HCT116 (cell line): ENCODE results near the gene SLAMF1. TPM values are rescaled to one million over a fixed set of nuclear protein-coding genes. Genes with fewer than 3 reads are reported as not detected.

Experiments used
- ATAC-seq: fragments of 200-7000 bp; cut with Tn5 transposase; 2 replicates; pipeline ENCODE4 v1.9.1; 2020; ENCODE audit warnings: mild to moderate bottlenecking, moderate library complexity
- BruUV-seq: library from RNA; stranded (reverse); fragments of 400-500 nt; replicated peaks from 2 replicates; lab custom pipeline; 2021; lab: Mats Ljungman, UMichigan
- CTCF ChIA-PET: fragments of 300-600 bp; sonication (Branson Sonifier 250); formaldehyde crosslinking; loops from one replicate; lab custom pipeline; 2021; ENCODE audit warnings: antibody characterized with exemption; lab: Charles Lee
- POLR2A ChIA-PET: fragments of 300-600, 350-600 bp; sonication (Branson Sonifier 250); formaldehyde crosslinking; loops from one replicate; lab custom pipeline; 2021; ENCODE audit warnings: antibody characterized with exemption; lab: Charles Lee
- RAD21 ChIA-PET, 2 experiments: fragments of 300-600 bp; sonication (Branson Sonifier 250); formaldehyde crosslinking; loops; one replicate each; lab custom pipeline; 2023; ENCODE audit warnings: low total read pairs in 2 of 2; ENCODE audit not compliant: uncharacterized antibody in 2 of 2, unreplicated experiment in 2 of 2, low non-redundant PET in 1 of 2; lab: Charles Lee
- DNase-seq: peaks from one replicate; pipeline ENCODE4 v3.0.0-alpha.2; 2010; ENCODE audit warnings: low read depth, low spot score
- H2AFZ ChIP-seq: fragments of 200-600 bp; shearing (Covaris generic), sonication (generic); 2 replicates; pipeline ENCODE4 v1.6.1; 2017; ENCODE audit warnings: low read depth, mixed run types, mixed read lengths, antibody characterized with exemption, low read length; ENCODE audit not compliant: poor library complexity, severe bottlenecking
- H3K27ac ChIP-seq: 2 replicates; pipeline ENCODE4 v1.5.1; 2012; ENCODE audit warnings: low read depth, low read length
- H3K27me3 ChIP-seq: fragments of 200-600 bp; sonication (generic); 2 replicates; pipeline ENCODE4 v1.6.1; 2016; ENCODE audit warnings: mixed run types, low read length, mixed read lengths; ENCODE audit not compliant: insufficient read depth
- H3K36me3 ChIP-seq, 2 experiments: fragments of 200-500 bp in 1 of 2; fragments of 200-600 bp in 1 of 2; sonication (Bioruptor generic) in 1 of 2; sonication (generic) in 1 of 2; 2 replicates each; pipeline versions ENCODE4 v1.5.1 to v1.6.1; 2014 to 2016; ENCODE audit warnings: low read length in 2 of 2, inconsistent platforms in 1 of 2, mixed read lengths in 1 of 2, mixed run types in 1 of 2; ENCODE audit not compliant: insufficient read depth in 2 of 2, control insufficient read depth in 1 of 2
- H3K4me1 ChIP-seq, 2 experiments: fragments of 200-600 bp in 1 of 2; sonication (generic) in 1 of 2; 2 replicates each; pipeline versions ENCODE4 v1.5.1 to v1.6.1; 2012 to 2017; ENCODE audit warnings: low read length in 2 of 2, inconsistent platforms in 1 of 2, mild to moderate bottlenecking in 1 of 2, mixed read lengths in 1 of 2, mixed run types in 1 of 2, moderate library complexity in 1 of 2; ENCODE audit not compliant: insufficient read depth in 2 of 2, control insufficient read depth in 1 of 2
- H3K4me2 ChIP-seq: fragments of 200-600 bp; sonication (generic); 2 replicates; pipeline ENCODE4 v1.6.1; 2017; ENCODE audit warnings: mixed run types, low read length, mixed read lengths
- H3K4me3 ChIP-seq, 2 experiments: fragments of 200-600 bp in 1 of 2; sonication (generic) in 1 of 2; replicated peaks in 1 of 2; 2 replicates each; pipeline ENCODE4 v1.5.1; 2011 to 2016; ENCODE audit warnings: low read length in 2 of 2, control low read depth in 1 of 2, low read depth in 1 of 2, mild to moderate bottlenecking in 1 of 2, mixed read lengths in 1 of 2, mixed run types in 1 of 2
- H3K79me2 ChIP-seq: fragments of 200-600 bp; sonication (generic); 2 replicates; pipeline ENCODE4 v1.6.1; 2017; ENCODE audit warnings: mild to moderate bottlenecking, mixed run types, low read length, moderate library complexity, mixed read lengths; ENCODE audit not compliant: insufficient read depth
- H3K9ac ChIP-seq: fragments of 200-600 bp; sonication (generic); 2 replicates; pipeline ENCODE4 v1.6.1; 2016; ENCODE audit warnings: low read length, mixed read lengths
- H3K9me2 ChIP-seq: fragments of 200-600 bp; sonication (generic), shearing (Covaris generic); 2 replicates; pipeline ENCODE4 v1.6.1; 2017; ENCODE audit warnings: mixed run types, mild to moderate bottlenecking, moderate library complexity; ENCODE audit not compliant: insufficient read depth
- H3K9me3 ChIP-seq, 2 experiments: fragments of 200-500 bp in 1 of 2; fragments of 200-600 bp in 1 of 2; sonication (Bioruptor generic) in 1 of 2; sonication (generic) in 1 of 2; 2 replicates each; pipeline ENCODE4 v1.6.1; 2014 to 2017; ENCODE audit warnings: low read length in 2 of 2, mixed read lengths in 2 of 2, inconsistent platforms in 1 of 2, low read depth in 1 of 2, mild to moderate bottlenecking in 1 of 2, mixed run types in 1 of 2, moderate library complexity in 1 of 2; ENCODE audit not compliant: control insufficient read depth in 1 of 2, insufficient read depth in 1 of 2
- H4K20me1 ChIP-seq: fragments of 200-600 bp; sonication (generic), shearing (Covaris generic); 2 replicates; pipeline ENCODE4 v1.6.1; 2017; ENCODE audit warnings: mixed run types, mild to moderate bottlenecking, moderate library complexity; ENCODE audit not compliant: insufficient read depth
- EZH2 ChIP-seq: fragments of 200-600 bp; sonication (generic); IDR thresholded peaks from 2 replicates; pipeline ENCODE4 v1.6.1; 2017; ENCODE audit warnings: antibody characterized with exemption, mixed run types
- JUND ChIP-seq: IDR thresholded peaks from 2 replicates; pipeline ENCODE4 v1.6.1; 2012
- POLR2AphosphoS5 ChIP-seq: IDR thresholded peaks from 2 replicates; pipeline ENCODE4 v1.6.1; 2011; ENCODE audit warnings: mild to moderate bottlenecking, low read depth, low read length, moderate library complexity
- SRF ChIP-seq: IDR thresholded peaks from 2 replicates; pipeline ENCODE4 v1.6.1; 2012; ENCODE audit warnings: low read depth
- YY1 ChIP-seq: IDR thresholded peaks from 2 replicates; pipeline ENCODE4 v1.6.1; 2011; ENCODE audit warnings: low read length, low read depth, moderate library complexity, mild to moderate bottlenecking; ENCODE audit not compliant: insufficient replicate concordance; ENCODE audit errors: extremely low read depth
- intact Hi-C: fragments of 100-400 bp; cut with micrococcal nuclease; formaldehyde crosslinking; loops from 2 replicates; pipeline ENCODE4 v1.10.0; 2022
- total RNA-seq: library from RNA; stranded (reverse); gene quantifications from one replicate; pipeline ENCODE4 v1.2.1, GENCODE V29; 2021; ENCODE audit not compliant: unreplicated experiment
- TF ChIP-seq, protein P1 (sequence below), 3 experiments: fragments of 200-600 bp in 1 of 3; sonication (generic) in 1 of 3; IDR thresholded peaks in 2 of 3; conservative IDR thresholded peaks in 1 of 3; 2 replicates each; pipeline ENCODE4 v1.5.1; 2012 to 2017; ENCODE audit warnings: low read depth in 2 of 3, low read length in 2 of 3, antibody characterized with exemption in 1 of 3, borderline replicate concordance in 1 of 3, control low read depth in 1 of 3, mild to moderate bottlenecking in 1 of 3, mixed read lengths in 1 of 3, mixed run types in 1 of 3, moderate library complexity in 1 of 3; ENCODE audit not compliant: insufficient read depth in 1 of 3
- TF ChIP-seq, protein P2 (sequence below): IDR thresholded peaks from 2 replicates; pipeline ENCODE4 v1.6.1; 2012

SLAMF1 gene
- total RNA-seq, 1 experiment from 2014 or later, result 0.30 TPM

DNA sequence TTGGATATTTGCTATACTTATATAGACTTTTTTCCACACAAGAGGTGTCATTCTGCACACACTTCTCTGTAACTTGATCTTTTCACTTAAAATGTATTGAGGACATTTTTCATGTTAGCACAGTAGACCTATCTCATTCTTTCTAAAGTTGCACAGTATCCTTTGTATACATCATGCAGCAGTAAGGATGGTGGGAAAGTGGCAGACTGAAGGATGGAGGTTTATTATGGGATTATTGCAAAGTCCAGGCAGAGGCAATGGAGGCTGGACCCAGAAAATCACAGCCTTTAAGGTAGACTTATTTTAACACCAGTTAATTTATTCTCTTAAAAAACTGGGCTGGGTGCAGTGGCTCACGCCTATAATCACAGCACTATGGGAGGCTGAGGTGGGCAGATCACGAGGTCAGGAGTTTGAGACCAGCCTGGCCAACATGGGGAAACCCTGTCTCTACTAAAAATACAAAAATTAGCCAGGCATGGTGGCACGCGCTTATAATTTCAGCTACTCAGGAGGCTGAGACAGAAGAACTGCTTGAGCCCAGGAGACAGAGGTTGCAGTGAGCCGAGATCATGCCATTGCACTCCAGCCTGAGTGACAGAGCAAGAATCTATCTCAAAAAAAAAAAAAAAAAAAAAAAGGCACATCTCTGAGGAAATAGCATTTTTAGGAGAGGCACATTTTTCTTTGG lies 25.8 kb downstream of the SLAMF1 start:
- no peak for ATAC-seq
- POLR2A ChIA-PET, result no interaction called here
- Histone ChIP-seq H3K4me3 (no peak overlapping the region), H3K4me2 (no peak overlapping the region), H3K79me2 (no peaks in the 10 kb centered on the region), H3K9me2 (no peaks in the 10 kb centered on the region), H3K27ac (no peak overlapping the region), H3K9me3 (no peaks in the 10 kb centered on the region), H4K20me1 (no peaks in the 10 kb centered on the region), H3K27me3 (no peaks in the 10 kb centered on the region; the same call in 1 of the 2 replicates), H3K9ac (no peak overlapping the region), H2AFZ (no peak overlapping the region), H3K36me3 (no peaks in the 10 kb centered on the region), H3K4me1 (no peaks in the 10 kb centered on the region)
- RAD21 ChIA-PET, result no interaction called here
- DNase-seq, result no peak
- intact Hi-C loops, result no loop called here
- no TSS peak for BruUV-seq
- CTCF ChIA-PET, result interaction anchor here (0.7 to 0.8 kb wide), 2 partner anchors 53 to 55 kb away, joined by 3 read pairs; no protein-coding TSS in a partner anchor
- TF ChIP-seq, protein P1, sequence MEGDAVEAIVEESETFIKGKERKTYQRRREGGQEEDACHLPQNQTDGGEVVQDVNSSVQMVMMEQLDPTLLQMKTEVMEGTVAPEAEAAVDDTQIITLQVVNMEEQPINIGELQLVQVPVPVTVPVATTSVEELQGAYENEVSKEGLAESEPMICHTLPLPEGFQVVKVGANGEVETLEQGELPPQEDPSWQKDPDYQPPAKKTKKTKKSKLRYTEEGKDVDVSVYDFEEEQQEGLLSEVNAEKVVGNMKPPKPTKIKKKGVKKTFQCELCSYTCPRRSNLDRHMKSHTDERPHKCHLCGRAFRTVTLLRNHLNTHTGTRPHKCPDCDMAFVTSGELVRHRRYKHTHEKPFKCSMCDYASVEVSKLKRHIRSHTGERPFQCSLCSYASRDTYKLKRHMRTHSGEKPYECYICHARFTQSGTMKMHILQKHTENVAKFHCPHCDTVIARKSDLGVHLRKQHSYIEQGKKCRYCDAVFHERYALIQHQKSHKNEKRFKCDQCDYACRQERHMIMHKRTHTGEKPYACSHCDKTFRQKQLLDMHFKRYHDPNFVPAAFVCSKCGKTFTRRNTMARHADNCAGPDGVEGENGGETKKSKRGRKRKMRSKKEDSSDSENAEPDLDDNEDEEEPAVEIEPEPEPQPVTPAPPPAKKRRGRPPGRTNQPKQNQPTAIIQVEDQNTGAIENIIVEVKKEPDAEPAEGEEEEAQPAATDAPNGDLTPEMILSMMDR (IDR thresholded peaks at IDR 0.05 in 2 of 3, conservative IDR thresholded peaks at IDR 0.05 in 1 of 3; ENCODE audit: borderline replicate concordance in 1 of 3, insufficient read depth in 1 of 3, low read depth in 2 of 3, low read length in 2 of 3), result no peak
- TF ChIP-seq POLR2AphosphoS5 (no peak), SRF (no peak), EZH2 (no peak), JUND (no peak), YY1 (no peak)
- TF ChIP-seq, protein P2, sequence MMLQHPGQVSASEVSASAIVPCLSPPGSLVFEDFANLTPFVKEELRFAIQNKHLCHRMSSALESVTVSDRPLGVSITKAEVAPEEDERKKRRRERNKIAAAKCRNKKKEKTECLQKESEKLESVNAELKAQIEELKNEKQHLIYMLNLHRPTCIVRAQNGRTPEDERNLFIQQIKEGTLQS, result no peak
